ENCODE measurements around the gene CAPN5. TPM values are rescaled to one million over a fixed set of nuclear protein-coding genes. Genes with fewer than 3 reads are reported as not detected.

CAPN5 gene
- total RNA-seq, 2 experiments from 2014 or later = 5.1 to 6.9 TPM

DNA sequence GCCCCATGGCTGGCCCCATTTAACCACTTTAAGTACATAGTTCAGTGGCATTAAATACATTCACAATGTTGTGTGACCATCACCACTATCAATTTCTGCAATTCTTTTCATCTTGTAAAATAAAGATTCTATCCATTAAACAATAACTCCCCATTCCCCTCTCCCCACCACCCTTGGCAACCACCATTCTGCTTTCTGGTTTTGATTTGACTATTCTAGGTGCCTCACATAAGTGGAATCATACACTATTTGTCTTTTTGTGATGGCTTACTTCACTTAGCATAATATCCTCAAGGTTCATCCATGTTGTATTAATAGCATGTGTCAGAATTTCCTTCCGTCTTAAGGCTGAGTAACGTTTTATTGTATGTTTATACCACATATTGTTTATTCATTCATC is 68.3 kb downstream of the CAPN5 start:
- Histone ChIP-seq H3K4me3 (ENCODE audit: low read length) (no peak overlapping the region), H3K36me3 (ENCODE audit: insufficient read depth, low read length) (no peaks in the 10 kb centered on the region), H3K27me3 (ENCODE audit: control insufficient read depth in 1 of 2, insufficient read depth in 2 of 2, low read length in 2 of 2) (no peaks in the 10 kb centered on the region), H3K4me1 (ENCODE audit: insufficient read depth, low read length) (no peaks in the 10 kb centered on the region), H3K27ac (ENCODE audit: low read depth in 1 of 2, low read length in 2 of 2) (no peak overlapping the region), H3K9me3 (ENCODE audit: control insufficient read depth in 1 of 2, insufficient read depth in 1 of 2, low read length in 2 of 2) (no peaks in the 10 kb centered on the region)
- Mint-ChIP-seq H3K27me3 (peaks cover 26% of the 10 kb centered on the region), H3K4me3 (no peak overlapping the region), H3K36me3 (ENCODE audit: low read depth) (no peaks in the 10 kb centered on the region), H3K4me1 (ENCODE audit: low read depth) (no peaks in the 10 kb centered on the region), H3K9me3 (no peaks in the 10 kb centered on the region), H3K27ac (no peak overlapping the region)
- intact Hi-C loops (cut with DNase I, micrococcal nuclease) = no loop called here
- no peak for ATAC-seq (ENCODE audit: poor library complexity)
- no peak for TF ChIP-seq CTCF (IDR thresholded peaks at IDR 0.05)
- ChIA-PET POLR2A (no interaction called here), CTCF (no interaction called here)
- DNase-seq = no peak

DNA sequence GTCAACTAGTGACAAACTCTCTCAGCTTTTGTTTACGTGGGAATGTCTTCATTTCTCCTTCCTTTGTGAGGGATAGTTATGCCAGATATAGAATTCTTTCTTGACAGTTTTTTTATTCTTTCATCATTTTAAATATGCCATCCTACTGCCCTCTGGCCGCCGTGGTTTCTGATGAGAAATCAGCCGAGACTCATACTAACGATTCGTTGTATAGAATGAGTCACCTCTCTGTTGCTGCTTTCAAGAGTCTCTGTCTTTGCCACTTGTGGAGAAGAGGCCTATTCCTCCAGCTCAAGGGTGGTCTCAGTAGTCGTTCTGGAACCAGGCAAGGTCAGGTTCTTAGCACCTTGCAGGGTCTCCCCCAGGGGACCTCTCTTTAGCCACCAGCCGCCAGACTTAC is 69.3 kb downstream of the CAPN5 start:
- Mint-ChIP-seq H3K4me3 (no peak overlapping the region), H3K9me3 (no peaks in the 10 kb centered on the region), H3K4me1 (ENCODE audit: low read depth) (no peaks in the 10 kb centered on the region), H3K27ac (no peak overlapping the region), H3K36me3 (ENCODE audit: low read depth) (no peaks in the 10 kb centered on the region), H3K27me3 (peaks cover 27% of the 10 kb centered on the region)
- CTCF ChIA-PET = interaction anchor here (1.3 kb wide), 1 partner anchor 28 kb away, joined by 3 read pairs; no protein-coding TSS in a partner anchor
- POLR2A ChIA-PET = no interaction called here
- intact Hi-C loops (cut with DNase I, micrococcal nuclease) = no loop called here
- Histone ChIP-seq H3K4me3 (ENCODE audit: low read length) (no peak overlapping the region), H3K4me1 (ENCODE audit: insufficient read depth, low read length) (no peaks in the 10 kb centered on the region), H3K9me3 (ENCODE audit: control insufficient read depth in 1 of 2, insufficient read depth in 1 of 2, low read length in 2 of 2) (no peaks in the 10 kb centered on the region), H3K36me3 (ENCODE audit: insufficient read depth, low read length) (no peaks in the 10 kb centered on the region), H3K27me3 (ENCODE audit: control insufficient read depth in 1 of 2, insufficient read depth in 2 of 2, low read length in 2 of 2) (no peaks in the 10 kb centered on the region), H3K27ac (ENCODE audit: low read depth in 1 of 2, low read length in 2 of 2) (no peak overlapping the region)
- TF ChIP-seq CTCF (IDR thresholded peaks at IDR 0.05) = no peak
- DNase-seq (no peak), ATAC-seq (ENCODE audit: poor library complexity) (no peak)

DNA sequence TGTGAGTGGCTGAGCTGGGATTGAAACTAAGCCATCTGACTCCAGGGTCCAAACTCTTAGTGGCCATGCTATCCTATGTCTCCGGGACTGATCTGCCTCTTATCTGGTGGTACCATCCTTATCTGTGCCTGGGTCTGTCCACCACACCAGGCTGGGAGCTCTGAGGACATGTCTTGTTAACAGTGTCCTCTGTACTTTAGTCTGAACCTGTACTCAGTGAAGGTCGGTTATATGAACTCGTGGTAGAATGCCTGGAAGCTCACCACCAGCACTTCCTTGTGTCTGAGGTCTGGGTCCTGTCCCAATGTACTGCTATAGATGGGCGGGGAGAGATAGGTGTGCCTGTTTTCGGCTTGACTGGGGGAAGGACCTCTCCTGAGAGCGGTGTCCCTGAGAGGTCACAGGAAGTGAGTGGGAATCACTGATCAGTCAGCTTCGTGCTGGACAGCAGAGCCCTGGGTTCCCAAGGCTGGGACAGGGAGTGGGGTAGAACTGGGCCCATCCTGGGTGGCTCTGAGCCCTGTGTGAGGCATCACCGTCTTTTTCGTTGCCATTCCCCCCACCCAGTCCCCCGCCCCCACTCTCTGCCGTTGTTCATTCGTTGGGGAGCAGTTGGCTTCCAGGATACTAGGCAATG is 70.1 kb downstream of the CAPN5 start:
- Mint-ChIP-seq H3K27me3 (peaks cover 27% of the 10 kb centered on the region), H3K27ac (no peak overlapping the region), H3K36me3 (ENCODE audit: low read depth) (no peaks in the 10 kb centered on the region), H3K9me3 (no peaks in the 10 kb centered on the region), H3K4me1 (ENCODE audit: low read depth) (peaks cover under 1% of the 10 kb centered on the region), H3K4me3 (no peak overlapping the region)
- DNase-seq (no peak), ATAC-seq (ENCODE audit: poor library complexity) (no peak)
- no peaks in the 10 kb centered on the region for H3K9me3 ChIP-seq (ENCODE audit: control insufficient read depth in 1 of 2, insufficient read depth in 1 of 2, low read length in 2 of 2)
- H3K4me3 ChIP-seq (ENCODE audit: low read length) = no peak overlapping the region
- ChIA-PET CTCF (interaction anchor here (1.3 kb wide), 1 partner anchor 29 kb away, joined by 3 read pairs; no protein-coding TSS in a partner anchor), POLR2A (no interaction called here)
- no peaks in the 10 kb centered on the region for H3K27me3 ChIP-seq (ENCODE audit: control insufficient read depth in 1 of 2, insufficient read depth in 2 of 2, low read length in 2 of 2)
- no peak overlapping the region for H3K27ac ChIP-seq (ENCODE audit: low read depth in 1 of 2, low read length in 2 of 2)
- TF ChIP-seq CTCF (IDR thresholded peaks at IDR 0.05) = no peak
- H3K36me3 ChIP-seq (ENCODE audit: insufficient read depth, low read length) = no peaks in the 10 kb centered on the region
- intact Hi-C loops (cut with DNase I, micrococcal nuclease) = no loop called here
- H3K4me1 ChIP-seq (ENCODE audit: insufficient read depth, low read length) = peaks cover under 1% of the 10 kb centered on the region
